HG03520 (cell line): ENCODE measurements around the gene MGAT2.
"Not testable (repeated sequence)": the region's sequence is repeated elsewhere in the genome, so short reads cannot be mapped to it uniquely, and the experiment has no call there.

Source experiments
- ATAC-seq: cut with Tn5 transposase; IDR thresholded peaks from one replicate; pipeline ENCODE4 v1.9.1; 2021; ENCODE audit warnings: mild to moderate bottlenecking, moderate library complexity; ENCODE audit not compliant: unreplicated experiment

MGAT2 gene

GRCh38 chr14:49653508-49653907 is 32.9 kb downstream of the MGAT2 start:
- ATAC-seq: no peak

GRCh38 chr14:49654511-49654910 is 33.9 kb downstream of the MGAT2 start:
- ATAC-seq: no peak

GRCh38 chr14:49657500-49657899 is 36.9 kb downstream of the MGAT2 start:
- not testable (repeated sequence) for ATAC-seq

- ATAC-seq: no peak
These were observed 39.2 kb downstream of the MGAT2 start for GRCh38 chr14:49659526-49660455.

GRCh38 chr14:49670475-49670874 is 49.9 kb downstream of the MGAT2 start:
- no peak for ATAC-seq
